ENCODE results near the gene UBE2A.

UBE2A gene

DNA sequence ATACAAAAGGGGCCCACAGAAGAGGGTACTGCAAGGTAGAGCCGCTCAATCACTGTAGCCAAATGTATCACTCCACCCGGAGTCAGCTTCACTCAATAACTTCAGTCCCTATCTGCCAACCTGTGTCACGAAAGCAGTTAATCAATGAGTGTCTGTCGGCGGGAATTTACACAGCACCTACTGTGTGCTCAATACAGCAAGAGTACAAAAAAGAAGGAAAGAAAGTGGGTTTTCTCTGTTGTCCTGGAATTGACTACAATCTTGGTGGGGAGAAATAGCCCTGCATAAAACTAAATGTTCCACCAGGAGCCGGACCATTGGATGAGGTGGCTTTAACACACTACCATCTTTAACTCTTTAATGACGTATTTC lies 32.6 kb downstream of the UBE2A start:
- DNase-seq (ENCODE audit: low read depth in 2 of 2): no peak

DNA sequence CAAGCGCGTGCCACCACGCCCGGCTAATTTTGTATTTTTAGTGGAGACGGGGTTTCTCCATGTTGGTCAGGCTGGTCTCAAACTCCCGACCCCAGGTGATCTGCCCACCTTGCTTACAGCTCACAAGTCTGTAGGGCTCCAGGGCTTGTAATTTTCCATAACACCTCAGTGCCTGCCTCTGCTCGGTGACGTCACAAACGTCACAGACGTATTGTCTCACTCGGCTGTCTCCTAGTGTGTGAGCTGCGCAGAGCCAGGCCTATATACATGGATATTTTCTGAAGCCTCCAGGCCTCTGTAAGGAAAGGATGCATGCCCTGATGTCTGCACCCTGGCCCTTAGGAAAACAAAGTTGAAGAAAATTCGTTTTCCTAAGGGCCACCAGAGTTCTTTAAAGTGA lies 40.4 kb downstream of the UBE2A start:
- no peak for DNase-seq (ENCODE audit: low read depth in 2 of 2)

DNA sequence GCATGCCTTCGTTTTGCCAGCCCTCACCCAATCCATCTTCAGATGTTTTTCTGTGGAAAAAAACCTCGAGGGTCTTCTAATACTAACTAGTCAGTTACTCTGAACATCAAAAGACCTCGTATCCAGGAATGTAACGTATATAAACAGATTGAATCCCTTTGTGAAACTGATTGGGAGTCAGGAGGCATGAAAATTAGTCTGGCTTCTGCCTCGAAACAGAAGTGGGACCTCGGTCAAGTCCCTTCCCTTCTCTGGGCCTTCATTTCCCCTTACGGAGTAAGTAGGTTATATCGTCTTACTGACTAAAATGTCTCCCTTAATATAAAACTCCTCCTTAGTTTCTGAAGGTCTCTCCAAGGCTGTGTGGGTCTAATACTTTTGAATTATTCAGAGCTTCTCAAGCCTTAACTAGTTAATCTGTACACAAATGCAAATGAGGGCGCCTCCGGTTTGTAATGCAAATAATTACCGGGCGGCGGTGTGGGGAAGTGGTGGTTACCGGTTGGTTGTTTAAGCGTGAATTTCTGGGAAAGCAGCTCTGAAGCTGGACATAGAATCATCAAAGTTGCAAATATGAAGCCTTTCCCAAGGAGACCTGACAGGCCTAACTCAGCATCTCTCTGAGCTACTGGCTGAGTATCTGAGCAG lies 43.3 kb downstream of the UBE2A start:
- no peak for DNase-seq (ENCODE audit: low read depth in 2 of 2)

DNA sequence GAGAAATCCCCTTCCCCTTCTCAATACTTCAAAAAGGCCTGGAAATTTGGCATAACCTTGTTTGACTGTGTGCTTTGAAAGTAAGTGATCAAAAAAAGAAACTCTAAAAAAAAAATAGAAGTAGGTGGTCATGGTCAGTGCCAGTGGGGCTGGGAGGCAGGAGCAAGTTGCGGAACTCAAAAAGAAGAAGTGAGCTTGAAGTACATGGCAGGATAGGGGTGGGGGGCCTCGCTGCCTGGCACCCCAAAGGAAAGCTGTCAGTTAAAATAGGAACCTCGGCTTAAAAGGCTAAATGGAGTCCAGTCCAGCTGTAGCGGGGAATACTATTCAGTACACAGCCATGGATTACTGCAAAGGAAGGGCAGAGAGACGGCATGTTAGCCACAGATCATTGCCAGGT lies 44.1 kb downstream of the UBE2A start:
- DNase-seq (ENCODE audit: low read depth in 2 of 2): no peak

DNA sequence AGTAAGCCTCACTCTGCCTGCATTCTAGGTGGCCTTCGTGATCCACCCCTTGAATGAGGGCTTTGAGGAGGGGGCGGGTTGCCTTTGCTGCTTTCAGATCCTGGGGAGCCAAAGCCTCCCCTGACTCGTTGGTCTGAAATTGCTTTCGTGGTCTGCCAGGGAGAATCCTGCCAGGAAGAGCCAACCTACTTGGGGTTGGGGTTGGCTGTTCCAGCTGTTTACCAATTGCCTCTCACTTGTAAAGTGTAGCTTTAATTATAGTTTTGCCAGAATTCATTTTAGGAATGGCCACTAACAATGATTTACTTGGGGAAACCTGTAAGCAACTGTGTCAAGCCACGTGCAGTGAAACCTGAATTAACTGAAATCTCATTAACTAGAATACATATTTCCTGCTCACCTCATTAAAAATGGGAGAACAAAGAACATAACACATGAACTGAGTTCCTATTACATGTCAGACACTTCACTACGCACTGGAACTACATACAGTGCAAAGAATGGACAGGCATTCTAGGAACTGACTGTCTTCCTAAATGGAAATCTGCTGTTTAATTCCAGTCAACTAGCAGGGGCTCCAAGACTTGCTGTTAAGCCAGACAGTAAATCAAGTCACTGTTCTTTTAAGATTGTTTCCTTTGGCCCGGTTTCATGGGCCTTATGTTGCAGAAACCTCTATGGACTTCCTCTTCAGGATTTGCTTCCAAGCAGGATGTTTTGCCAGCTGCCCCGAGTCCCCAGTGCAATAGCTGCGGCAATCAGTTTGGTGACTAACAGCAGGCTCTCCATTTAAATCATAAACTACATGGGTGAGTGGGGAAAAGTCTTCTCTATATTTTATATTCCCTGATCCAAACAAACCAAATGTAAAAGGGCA lies 48.2 kb downstream of the UBE2A start:
- DNase-seq (ENCODE audit: low read depth in 2 of 2): no peak

DNA sequence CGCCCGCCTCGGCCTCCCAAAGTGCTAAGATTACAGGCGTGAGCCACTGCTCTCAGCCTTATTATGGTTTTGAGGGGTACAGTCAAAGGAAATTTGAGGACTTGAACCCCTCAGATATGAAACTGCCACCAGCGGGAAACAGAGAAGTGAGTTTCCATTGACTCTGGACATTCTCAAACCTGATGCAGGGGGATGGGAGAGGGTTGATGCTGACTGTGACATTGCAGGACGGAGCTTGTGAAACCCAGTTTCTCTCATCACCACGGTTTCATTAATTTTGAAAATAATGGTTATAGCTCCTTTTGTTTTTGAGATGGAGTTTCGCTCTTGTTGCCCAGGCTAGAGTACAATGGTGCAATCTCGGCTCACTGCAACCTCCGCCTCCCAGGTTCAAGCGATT lies 50.1 kb downstream of the UBE2A start:
- DNase-seq (ENCODE audit: low read depth in 2 of 2): no peak

DNA sequence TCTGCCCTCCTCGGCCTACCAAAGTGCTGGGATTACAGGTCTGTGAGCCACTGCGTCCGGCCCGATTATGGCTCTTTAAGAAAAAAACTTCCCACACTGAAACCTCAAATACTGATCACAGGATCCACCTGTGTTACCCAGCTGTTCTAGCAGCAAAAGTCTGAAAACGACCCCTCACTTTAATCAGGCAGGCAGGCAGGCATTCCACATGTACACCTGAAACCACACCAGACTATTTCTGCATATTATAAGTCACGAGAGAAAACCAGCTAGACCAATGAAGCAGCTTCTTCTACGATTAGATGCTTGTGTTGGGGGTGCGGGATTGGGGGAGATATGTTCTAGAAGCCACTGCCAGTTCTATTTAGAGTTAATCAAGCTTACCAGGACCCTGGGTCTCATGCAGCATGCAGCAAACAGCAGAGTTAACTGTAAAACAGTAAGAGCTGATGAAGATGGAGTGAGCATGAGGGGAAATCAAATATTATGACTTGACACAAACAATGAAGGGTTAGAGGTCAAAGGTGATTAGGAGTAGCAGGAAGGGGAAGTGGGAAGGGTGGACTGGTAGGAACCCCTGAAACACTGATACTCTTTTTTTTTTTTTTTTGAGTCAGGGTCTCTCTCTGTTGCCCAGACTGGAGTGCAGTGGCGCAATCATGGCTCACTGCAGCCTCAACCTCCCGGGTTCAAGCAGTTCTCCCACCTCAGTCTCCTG lies 50.7 kb downstream of the UBE2A start:
- no peak for DNase-seq (ENCODE audit: low read depth in 2 of 2)

DNA sequence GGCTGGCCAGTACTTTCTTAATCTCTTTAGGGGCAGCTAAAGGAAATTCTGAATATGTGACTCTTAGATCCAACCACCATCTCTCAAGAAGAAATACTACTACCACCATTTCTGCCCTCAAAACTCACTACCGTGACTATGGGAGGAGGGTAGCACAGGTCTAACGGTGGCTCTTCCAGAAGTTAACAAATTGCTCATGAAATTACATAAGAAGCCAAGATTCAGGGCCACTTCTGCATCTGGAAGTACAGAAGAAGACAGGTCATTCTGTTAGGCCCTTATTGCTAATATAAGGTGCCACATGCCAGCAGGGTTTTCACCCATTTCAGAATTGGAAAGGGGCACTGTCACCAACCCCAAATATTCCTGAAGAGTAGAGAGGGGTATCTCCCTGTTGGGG lies 51.5 kb downstream of the UBE2A start:
- DNase-seq (ENCODE audit: low read depth in 2 of 2): no peak

All from stimulated activated CD8-positive, alpha-beta memory T cell treated with anti-CD3 and anti-CD28 coated beads, Interleukin-7, amount 100 ng/mL, for 4 hours (primary cell).